K562 (cell line): Measurements from ENCODE around the gene CCDC201.

Experiments
- BRCA1 ChIP-seq, 2 experiments: fragments of 450-650 bp in 1 of 2; sonication (generic) in 1 of 2; formaldehyde crosslinking in 1 of 2; IDR thresholded peaks; 2 replicates each; pipeline versions ENCODE4 v1.5.0 to v1.6.1; 2017 to 2020; ENCODE audit warnings: mild to moderate bottlenecking in 1 of 2, missing genetic modification reagents in 1 of 2
- CREBBP ChIP-seq: IDR thresholded peaks from one replicate; pipeline ENCODE4 v1.6.1; 2012; ENCODE audit warnings: low read depth, mild to moderate bottlenecking, control low read depth, inconsistent platforms, low read length
- EP300 ChIP-seq: IDR thresholded peaks from 2 replicates; pipeline ENCODE4 v1.6.1; 2012; ENCODE audit warnings: low read length, improper control_type of control experiment
- FOXM1 ChIP-seq, 2 experiments: fragments of 450-650 bp in 1 of 2; sonication (generic) in 1 of 2; formaldehyde crosslinking in 1 of 2; IDR thresholded peaks; 2 replicates each; pipeline versions ENCODE4 v1.6.1 to v1.9.0; 2017 to 2022; ENCODE audit warnings: low read depth in 2 of 2, mild to moderate bottlenecking in 2 of 2, missing genetic modification reagents in 1 of 2, moderate library complexity in 1 of 2
- GTF2A2 ChIP-seq: IDR thresholded peaks from 2 replicates; pipeline ENCODE4 v1.6.1; 2016; ENCODE audit warnings: mild to moderate bottlenecking, missing genetic modification characterization, missing compliant biosample characterization
- KLF10 ChIP-seq: fragments of 250-450 bp; sonication (Bioruptor Pico); IDR thresholded peaks from 2 replicates; pipeline ENCODE4 v1.6.1; 2021; ENCODE audit warnings: matching md5 sums
- NRF1 ChIP-seq, 2 experiments: fragments of 450-650 bp; IDR thresholded peaks in 1 of 2; conservative IDR thresholded peaks in 1 of 2; 2 replicates each; pipeline ENCODE4 v1.6.1; 2014; ENCODE audit warnings: mild to moderate bottlenecking in 2 of 2
- PHF8 ChIP-seq: fragments of 200-600 bp; sonication (generic); IDR thresholded peaks from 2 replicates; pipeline ENCODE4 v1.6.1; 2012; ENCODE audit warnings: mixed run types, mild to moderate bottlenecking, inconsistent platforms, low read length, moderate library complexity, borderline replicate concordance
- ZNF239 ChIP-seq: fragments of 250-450 bp; sonication (Bioruptor Pico); IDR thresholded peaks from 2 replicates; pipeline ENCODE4 v1.4.0; 2020; ENCODE audit warnings: mild to moderate bottlenecking
- ZNF551 ChIP-seq: fragments of 250-450 bp; sonication (Bioruptor Pico); IDR thresholded peaks from 2 replicates; pipeline ENCODE4 v1.5.0; 2021; ENCODE audit warnings: mild to moderate bottlenecking, moderate library complexity
- ZNF561 ChIP-seq: fragments of 450-650 bp; formaldehyde crosslinking; conservative IDR thresholded peaks from 2 replicates; pipeline ENCODE4 v1.4.0; 2020; ENCODE audit warnings: mild to moderate bottlenecking, moderate library complexity
- TF ChIP-seq, protein P1 (sequence below), 3 experiments: IDR thresholded peaks in 2 of 3; conservative IDR thresholded peaks in 1 of 3; 2 replicates each; pipeline ENCODE4 v1.5.1; 2011 to 2012; ENCODE audit warnings: low read length in 3 of 3, mild to moderate bottlenecking in 3 of 3, control low read depth in 2 of 3, improper control_type of control experiment in 1 of 3, inconsistent platforms in 1 of 3, low read depth in 1 of 3, mixed read lengths in 1 of 3, moderate library complexity in 1 of 3; ENCODE audit not compliant: insufficient read depth in 2 of 3
- TF ChIP-seq, protein P2 (sequence below): IDR thresholded peaks from 3 replicates; pipeline ENCODE4 v1.6.1; 2011; ENCODE audit warnings: borderline replicate concordance, mild to moderate bottlenecking, moderate library complexity; ENCODE audit not compliant: insufficient read length; ENCODE audit errors: extremely low read depth

GRCh38 chr7:45898222-45898621 lies 25.3 kb upstream of the CCDC201 start:
- TF ChIP-seq ZNF561 (CRISPR knock-in tag) (no peak), NRF1 (conservative IDR thresholded peaks at IDR 0.05 in 1 of 2, IDR thresholded peaks at IDR 0.05 in 1 of 2) (no peak), PHF8 (no peak), BRCA1 (IDR thresholded peaks at IDR 0.05) (no peak), BRCA1 (CRISPR knock-in tag; IDR thresholded peaks at IDR 0.05) (no peak), CREBBP (no peak), FOXM1 (IDR thresholded peaks at IDR 0.05; ENCODE audit: low read depth) (no peak), FOXM1 (CRISPR knock-in tag; IDR thresholded peaks at IDR 0.05; ENCODE audit: low read depth) (no peak), KLF10 (CRISPR knock-in tag) (no peak), ZNF239 (CRISPR knock-in tag) (no peak), GTF2A2 (tag) (no peak), ZNF551 (CRISPR knock-in tag) (no peak), EP300 (no peak)
- TF ChIP-seq, protein P1, sequence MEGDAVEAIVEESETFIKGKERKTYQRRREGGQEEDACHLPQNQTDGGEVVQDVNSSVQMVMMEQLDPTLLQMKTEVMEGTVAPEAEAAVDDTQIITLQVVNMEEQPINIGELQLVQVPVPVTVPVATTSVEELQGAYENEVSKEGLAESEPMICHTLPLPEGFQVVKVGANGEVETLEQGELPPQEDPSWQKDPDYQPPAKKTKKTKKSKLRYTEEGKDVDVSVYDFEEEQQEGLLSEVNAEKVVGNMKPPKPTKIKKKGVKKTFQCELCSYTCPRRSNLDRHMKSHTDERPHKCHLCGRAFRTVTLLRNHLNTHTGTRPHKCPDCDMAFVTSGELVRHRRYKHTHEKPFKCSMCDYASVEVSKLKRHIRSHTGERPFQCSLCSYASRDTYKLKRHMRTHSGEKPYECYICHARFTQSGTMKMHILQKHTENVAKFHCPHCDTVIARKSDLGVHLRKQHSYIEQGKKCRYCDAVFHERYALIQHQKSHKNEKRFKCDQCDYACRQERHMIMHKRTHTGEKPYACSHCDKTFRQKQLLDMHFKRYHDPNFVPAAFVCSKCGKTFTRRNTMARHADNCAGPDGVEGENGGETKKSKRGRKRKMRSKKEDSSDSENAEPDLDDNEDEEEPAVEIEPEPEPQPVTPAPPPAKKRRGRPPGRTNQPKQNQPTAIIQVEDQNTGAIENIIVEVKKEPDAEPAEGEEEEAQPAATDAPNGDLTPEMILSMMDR (IDR thresholded peaks at IDR 0.05 in 2 of 3, conservative IDR thresholded peaks at IDR 0.05 in 1 of 3; ENCODE audit: insufficient read depth in 2 of 3, low read depth in 1 of 3, low read length in 3 of 3) = no peak
- TF ChIP-seq, protein P2, sequence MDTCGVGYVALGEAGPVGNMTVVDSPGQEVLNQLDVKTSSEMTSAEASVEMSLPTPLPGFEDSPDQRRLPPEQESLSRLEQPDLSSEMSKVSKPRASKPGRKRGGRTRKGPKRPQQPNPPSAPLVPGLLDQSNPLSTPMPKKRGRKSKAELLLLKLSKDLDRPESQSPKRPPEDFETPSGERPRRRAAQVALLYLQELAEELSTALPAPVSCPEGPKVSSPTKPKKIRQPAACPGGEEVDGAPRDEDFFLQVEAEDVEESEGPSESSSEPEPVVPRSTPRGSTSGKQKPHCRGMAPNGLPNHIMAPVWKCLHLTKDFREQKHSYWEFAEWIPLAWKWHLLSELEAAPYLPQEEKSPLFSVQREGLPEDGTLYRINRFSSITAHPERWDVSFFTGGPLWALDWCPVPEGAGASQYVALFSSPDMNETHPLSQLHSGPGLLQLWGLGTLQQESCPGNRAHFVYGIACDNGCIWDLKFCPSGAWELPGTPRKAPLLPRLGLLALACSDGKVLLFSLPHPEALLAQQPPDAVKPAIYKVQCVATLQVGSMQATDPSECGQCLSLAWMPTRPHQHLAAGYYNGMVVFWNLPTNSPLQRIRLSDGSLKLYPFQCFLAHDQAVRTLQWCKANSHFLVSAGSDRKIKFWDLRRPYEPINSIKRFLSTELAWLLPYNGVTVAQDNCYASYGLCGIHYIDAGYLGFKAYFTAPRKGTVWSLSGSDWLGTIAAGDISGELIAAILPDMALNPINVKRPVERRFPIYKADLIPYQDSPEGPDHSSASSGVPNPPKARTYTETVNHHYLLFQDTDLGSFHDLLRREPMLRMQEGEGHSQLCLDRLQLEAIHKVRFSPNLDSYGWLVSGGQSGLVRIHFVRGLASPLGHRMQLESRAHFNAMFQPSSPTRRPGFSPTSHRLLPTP = no peak
